GM21526 (cell line): Measurements from ENCODE around the gene MRPS15.

Experiments used
- ATAC-seq: cut with Tn5 transposase; IDR thresholded peaks from one replicate; pipeline ENCODE4 v1.9.1; 2021; ENCODE audit warnings: moderate library complexity; ENCODE audit not compliant: unreplicated experiment, low FRiP score

Gene MRPS15

DNA sequence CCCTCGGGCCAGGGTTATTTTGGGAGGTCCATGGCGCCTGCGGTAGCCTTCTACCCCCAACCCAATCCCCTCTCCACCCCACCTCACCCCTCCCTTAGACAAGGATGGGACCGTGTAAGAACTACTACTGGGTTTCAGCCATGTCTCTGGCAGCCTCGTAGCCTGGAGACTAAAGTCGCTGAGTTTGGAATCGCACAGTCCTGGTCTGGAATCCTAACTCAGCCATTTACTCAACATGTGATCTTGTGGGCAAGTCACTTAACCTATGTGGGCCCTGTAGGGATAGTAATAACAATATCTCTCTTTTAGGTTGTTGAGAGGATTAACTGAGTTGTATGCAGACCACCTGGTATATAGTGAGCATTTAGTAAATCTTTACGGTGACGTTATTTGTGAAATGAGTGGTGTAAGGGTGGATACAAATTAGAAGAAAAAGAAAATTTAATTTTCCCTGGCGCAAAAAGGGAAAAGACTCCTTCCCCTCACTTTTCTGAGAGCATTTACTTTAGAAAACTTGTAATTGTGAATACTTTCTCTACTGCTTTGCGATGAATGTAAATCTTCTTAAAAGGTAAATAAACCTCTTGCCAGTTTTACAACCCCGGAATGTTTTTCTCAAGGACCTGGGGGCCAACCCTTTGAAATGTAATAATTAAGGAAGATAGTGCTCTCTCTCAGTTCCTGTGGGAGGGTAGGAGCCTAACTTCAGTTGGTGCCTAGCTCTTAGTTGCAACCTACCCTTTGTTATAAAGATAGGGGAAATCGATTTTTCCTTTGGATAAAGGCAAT lies 615 bp upstream of the MRPS15 start:
- peak; percentile 32 for ATAC-seq

DNA sequence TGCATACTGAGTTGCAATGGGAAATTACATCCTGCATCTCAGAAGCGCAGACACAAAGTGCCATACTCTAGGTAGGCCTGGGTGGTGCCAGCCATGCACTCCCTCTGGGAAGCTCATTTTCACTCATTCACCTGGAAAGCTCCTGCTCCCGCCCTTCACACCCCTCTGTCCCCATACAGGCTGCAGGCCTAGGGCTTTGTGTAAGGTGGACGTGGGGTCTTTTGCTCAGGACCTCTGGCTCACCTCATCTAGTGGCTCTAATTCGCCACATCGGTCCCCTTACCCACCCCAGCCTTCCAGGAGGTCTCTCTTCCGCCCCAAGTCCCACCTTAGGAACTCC lies 751 bp downstream of the MRPS15 start:
- ATAC-seq, result no peak

DNA sequence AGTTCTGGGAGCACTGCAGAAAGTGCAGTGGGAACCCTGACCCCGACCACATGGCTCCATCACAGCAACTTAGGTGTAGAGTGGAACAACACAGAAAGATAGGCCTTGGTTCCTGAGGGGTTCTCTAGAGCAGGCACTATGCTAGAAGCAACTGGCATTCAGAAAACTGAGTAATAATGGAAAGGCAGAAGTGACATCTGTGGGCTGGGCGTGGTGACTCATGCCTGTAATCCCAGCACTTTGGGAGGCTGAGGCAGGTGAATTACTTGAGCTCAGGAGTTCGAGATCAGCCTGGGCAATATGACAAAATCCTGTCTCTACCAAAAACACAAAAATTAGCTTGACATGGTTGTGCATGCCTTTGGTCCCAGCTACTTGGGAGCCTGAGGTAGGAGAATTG lies 5.3 kb downstream of the MRPS15 start:
- no peak for ATAC-seq

DNA sequence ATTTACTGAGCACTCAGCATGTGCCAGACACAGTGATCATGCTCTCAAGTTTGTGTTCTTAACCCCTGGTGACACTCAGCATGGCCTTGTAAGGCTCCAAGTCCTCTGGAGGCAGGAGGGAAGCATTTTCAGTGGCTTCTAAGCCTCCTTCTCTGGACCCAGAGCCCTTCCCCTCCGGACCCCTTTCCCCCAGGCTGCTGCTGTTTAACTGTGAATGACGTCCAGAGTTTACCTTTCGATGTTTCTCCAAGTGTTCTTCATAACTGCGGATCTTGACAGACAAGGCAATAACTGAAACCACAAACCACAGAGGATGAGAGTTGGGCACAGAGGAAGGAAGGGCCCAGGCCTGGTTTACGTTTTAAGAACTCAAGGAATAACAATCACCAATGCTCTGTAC lies 6.5 kb downstream of the MRPS15 start:
- no peak for ATAC-seq

DNA sequence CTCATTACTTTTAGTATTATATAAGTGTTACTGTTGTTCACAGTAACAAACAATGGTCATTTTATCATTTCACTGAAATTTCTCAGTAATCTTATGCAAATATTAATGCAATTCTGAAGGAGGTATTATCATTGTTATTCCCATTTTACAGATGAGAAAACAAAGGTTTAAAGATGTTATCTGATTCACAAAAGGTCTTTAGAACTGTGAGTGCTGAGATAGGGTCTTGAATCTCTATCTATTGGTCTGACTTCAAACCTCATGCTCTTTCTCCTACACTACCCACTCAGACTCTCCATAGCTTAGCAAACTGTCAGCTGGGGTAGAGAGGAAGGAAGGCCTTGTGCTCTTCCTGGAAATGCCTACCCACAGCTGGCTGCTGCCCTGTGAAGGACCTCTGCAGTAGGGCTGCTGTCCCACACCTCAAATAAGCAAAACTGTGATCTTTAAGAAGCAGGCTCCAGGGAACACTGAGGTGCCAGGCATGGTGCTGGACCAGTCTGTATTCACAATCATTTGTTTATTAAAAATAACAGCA lies 7.7 kb downstream of the MRPS15 start:
- ATAC-seq, result no peak

DNA sequence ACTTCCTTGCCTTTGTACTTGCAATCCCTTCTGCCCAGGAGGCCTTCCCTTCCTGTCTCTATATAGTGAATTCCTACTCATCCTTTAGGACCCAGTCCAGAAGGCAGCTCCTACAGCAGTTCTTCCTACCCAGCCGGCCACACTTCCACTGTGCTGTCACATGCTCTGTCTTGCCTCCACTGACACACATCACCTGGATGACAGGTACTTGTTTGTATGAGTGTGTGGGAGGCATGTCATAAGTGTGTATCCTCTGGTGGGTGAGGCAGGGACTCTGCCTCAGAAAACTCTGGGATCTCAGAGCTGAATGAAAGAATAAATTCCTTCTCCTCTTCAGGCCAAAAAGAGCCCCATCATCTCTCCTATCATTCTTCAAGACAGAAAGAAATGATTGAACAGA lies 8.8 kb downstream of the MRPS15 start:
- no peak for ATAC-seq

DNA sequence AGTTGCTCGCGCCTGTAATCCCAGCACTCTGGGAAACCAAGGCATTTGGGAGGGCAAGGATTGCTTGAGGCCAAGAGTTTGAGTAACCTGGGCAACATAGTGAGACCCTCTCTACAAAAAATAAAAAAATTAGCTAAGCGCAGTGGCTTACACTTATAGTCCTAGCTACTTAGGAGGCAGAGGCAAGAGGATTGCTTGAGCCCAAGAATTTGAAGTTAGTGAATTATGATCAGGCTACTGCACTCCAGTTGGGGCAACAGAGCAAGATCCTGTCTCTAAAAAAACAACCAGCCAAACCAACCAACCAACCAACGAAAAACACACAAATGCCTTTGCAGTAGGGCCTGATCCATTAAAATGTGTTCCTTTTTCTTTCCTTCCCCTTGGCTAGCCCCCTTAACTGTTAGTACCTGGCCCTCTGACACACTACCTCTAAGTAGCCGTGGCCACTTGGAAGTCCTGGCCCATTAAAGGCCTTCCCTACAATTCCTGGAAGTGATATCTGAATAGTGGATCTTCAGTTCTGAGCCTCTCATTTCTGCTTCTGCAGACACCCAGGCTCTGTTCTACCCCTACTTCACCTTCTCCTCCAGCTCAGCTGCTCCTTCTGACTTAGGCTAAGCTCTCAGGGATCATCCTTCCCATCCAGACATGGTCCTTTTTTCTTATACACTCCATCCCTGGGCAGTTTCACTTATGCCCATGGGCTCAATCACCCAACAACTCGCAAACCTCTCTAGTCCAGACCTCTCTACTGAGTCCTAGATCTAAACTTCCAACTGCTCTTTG lies 10.4 kb downstream of the MRPS15 start:
- no peak for ATAC-seq

DNA sequence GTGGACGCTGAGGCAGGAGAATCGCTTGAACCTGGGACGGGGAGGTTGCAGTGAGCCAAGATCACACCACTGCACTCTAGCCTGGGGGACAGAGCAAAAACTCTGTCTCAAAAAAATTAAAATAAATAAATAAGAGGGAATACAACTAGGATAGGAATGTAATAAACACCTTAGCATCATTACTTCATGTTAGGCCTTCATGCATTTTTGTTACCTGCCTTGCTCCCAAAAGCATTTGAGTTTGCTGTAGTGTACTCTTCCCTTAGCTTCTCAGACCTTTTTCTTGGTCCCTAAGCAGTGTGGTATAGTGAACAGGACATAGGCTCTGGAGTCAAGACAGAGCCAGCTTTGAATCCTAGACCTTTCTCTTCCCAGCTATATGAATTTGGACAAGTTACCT lies 11.1 kb downstream of the MRPS15 start:
- no peak for ATAC-seq

DNA sequence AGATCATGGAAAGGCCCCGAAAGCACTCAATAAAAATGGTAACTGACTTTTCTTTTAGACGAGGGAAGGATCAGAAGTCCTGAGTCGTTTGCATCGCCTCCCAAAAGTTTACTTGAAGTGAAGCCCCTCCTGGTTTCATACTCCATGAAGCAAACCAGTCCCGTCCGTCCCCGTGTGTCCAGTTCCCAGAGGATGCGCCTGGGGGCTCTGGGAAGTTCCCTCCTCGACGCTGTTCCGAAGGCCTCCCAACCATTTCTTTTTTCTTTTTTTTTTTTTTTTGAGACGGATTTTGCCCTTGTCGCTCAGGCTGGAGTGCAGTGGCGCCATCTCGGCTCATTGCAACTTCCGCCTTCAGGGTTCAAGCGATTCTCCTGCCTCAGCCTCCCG lies 13.3 kb downstream of the MRPS15 start:
- ATAC-seq, result no peak

DNA sequence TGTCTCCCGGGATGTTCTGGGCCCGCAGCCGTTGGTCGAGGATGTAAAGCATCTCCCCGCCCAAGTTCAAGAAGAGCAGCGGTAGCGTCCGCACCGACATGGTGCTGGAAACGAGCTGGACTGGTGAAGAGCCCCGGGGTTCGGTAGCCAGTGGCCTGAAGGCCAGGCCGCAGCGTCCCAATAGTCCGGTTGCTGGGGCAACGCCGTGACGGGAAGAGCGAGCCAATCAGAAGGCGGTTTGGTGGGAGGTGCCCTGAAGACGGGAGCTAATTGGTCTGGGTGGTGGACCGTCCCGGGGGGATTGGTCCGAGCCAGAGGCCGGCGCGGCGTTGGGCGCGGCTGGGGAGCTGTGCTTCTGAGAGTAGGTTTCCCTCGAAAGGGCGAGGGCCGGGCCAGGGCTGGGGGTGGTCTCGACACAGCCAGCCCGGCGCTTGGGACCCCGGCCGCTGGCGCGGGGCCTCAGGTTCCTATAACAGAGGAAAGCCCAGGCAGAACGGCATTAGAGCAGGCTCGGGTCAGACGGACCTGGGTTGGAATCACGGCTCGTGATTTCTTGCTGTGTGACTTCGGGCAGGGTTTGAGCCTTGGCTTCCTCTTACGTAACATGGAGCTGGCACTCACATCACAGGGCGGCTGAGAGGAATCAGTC lies 13.8 kb downstream of the MRPS15 start, which contains the start of gene OSCP1:
Gene OSCP1, minus strand, starts transcription at position 182 of the 649 bp plus-strand sequence. Its CDS starts 82 bp downstream, at position 100.
- ATAC-seq, result peak; percentile 92

DNA sequence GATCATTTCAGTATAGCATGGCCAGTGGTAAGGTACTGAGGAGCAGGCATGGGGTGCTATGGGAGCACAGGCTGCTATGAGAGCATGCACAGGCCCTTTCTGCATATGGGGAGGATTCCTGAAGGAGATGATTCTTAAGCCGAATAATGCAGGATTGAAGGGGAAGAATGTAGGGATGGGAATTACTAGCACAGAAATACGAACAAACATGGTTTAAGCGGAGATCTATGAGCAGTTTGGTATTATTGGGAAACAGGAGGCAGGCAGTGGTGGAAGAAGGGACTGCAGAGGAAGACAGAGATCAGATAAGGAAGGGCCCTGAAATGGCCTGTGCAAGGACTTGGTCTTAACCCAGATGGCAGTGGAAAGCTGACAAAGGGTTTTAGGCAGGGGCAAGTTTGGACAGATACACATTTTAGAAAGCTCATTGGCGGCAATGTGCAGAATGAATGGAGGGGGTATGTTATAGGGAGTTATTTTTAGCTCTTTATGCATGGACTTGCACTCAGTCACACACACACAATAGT lies 15.6 kb downstream of the MRPS15 start:
- ATAC-seq, result no peak

DNA sequence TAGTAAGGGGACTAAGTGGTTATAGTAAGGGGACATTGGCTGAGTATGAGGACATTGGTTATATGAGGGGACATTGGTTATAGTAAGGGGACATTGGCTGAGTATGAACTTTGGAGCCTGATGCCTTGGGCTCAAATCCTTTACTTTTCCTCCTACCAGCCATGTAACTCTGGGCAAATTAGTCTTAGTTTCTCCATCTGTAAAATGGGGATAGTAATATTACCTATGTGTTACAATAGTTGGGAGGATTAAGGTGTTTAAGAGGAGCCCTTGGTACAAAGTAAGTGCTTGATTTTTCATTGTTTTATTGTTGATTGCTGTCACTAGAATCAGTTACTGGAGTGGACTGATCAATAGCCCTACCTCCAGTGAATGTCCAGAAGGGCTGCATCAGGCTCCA lies 16.7 kb downstream of the MRPS15 start:
- no peak for ATAC-seq

DNA sequence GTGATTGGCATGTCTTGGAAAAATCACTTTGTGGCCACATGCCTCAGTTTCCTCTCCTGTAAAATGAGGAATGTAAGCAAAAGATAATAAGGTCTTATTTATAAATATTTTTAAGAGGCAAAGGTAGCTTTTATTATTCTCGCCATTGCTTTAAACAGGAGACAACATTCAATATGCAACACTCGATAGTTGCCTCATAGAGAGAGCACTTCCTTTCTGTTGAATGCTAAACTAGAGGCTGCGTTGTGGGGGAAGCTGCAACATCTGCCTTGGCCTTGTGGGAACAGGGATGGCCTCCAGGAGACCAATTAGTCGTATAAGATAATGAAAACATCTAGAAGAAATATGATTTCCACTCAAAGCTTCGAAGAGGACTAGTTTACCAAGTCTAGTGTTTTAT lies 17.4 kb downstream of the MRPS15 start:
- no peak for ATAC-seq

DNA sequence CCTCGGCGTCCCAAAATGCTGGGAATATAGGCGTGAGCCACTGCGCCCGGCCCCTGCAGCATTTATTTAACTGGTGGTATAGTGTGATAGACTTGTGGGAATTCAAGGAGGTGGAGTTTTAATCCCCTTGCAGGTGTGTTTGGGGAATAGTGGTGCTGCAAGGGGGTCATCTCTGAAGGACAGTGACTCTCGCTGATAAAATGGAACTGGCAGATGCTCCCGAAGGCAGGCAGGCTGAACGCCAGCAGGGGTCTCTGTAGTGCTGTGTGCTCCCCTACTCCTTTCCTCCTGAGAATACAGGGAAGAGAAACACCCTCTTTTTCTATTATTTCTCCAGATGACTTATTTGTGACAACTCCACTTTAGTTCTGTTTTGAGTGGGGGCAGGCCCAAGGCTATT lies 17.9 kb downstream of the MRPS15 start:
- ATAC-seq, result no peak

DNA sequence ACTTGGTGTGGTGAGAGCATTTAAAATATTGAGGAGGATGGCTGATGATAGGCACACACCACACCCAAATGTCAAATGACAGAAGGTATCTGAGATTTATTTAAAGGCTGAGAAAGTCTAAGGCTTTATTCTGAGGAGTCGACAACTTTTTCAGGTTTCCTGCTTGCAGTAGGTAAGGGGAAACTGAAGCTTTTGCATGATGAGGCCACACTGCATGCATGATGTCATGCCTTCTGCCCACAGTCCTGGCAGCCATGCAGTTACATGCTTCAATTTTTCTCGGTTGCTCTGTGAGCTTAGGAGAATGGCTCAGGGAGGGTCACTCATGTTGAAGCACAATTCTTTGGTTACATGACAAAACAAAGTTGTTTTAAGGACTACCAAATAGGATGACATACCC lies 20.9 kb downstream of the MRPS15 start:
- ATAC-seq, result no peak

DNA sequence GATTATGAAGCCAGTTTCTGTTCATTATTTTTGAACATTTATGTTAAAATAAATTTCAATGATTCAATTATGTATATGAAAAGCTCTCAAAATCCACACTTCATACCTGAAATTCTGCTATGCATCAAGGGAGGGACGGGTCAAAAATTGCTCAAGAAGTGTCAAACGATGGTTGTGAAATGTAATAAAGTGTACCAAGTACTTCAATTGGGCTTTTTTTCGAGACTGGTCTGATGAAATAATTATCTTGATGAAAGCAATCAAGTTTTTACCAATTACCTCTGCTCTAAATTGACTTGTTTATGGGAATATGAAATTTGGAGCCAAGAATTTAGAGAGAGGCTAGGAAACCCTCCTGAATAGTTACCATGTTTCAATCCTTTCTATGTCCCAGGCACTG lies 21.8 kb downstream of the MRPS15 start:
- ATAC-seq, result no peak

DNA sequence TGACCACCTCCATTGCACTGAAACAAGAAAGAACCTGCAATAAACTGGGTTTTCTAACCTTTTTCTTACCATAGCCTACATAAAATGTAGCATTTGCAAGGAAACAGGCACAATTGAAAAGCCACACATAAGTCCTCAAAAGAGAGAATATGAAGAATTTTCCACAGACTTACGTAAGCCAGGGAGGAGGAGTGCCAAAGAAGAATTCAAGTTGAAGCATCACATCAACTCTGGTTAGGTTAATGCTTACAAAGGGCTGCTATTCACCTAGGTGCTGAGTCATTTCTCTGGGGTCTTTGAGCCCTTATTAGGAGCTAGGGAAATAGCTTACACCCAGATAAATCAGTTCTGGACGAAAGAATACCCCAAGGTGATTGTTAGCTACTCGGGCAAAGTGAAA lies 23.5 kb downstream of the MRPS15 start:
- no peak for ATAC-seq

DNA sequence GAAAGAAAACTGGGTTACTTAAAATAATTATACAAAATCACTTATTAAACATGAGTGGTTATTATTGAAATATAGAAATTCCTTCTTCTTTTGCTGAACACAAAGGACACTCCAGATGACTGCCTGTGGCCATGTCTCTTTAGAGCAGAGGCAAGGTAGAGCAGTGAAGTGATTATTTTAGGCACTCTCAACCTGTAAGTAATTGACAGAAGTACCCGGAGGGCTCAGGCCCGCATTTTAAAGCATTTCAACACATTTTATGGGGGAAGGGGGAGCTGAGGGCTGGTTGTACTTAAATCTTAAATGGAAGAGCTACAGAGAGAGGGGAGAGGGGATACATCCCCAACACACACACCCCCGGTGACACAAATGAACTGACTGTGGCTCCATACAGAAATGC lies 24.1 kb downstream of the MRPS15 start:
- no peak for ATAC-seq

DNA sequence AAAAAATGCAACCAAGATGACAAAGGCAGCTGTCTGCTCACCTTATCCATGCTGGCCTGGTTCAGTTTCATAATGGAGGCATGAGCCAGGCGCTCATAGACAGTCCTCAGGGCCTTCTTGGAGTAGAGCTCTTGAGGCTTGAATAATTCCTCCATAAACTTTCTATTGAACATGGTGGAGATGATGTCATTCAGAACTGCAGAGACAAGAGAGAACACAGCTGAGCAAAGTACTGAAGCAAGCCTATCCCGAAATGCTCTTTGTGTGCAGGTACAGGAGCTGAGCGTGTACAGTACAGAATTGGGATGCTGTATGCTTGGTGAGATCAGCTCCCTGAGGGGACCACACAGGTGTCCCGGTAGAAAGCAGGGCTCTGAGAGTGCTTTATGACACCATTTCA lies 25.5 kb downstream of the MRPS15 start:
- no peak for ATAC-seq

DNA sequence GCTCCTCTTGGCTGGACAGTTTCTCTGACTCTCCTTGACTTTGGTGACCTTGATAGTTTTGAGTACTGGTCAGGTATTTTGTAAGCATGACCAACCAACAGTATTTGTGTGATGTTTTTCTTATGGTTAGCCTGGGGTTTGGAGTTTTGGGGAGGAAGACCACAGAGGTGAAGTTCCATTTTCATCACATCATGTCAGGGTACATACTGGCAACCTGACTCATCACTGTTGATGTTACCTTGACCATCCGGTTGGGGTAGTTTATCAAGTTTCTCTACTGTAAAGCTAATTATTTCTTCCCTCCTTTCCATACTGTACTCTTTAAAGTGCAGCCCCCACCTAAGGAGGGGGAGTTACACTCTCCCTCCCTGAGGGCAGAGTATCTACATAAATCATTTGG lies 27.4 kb downstream of the MRPS15 start:
- ATAC-seq, result no peak

DNA sequence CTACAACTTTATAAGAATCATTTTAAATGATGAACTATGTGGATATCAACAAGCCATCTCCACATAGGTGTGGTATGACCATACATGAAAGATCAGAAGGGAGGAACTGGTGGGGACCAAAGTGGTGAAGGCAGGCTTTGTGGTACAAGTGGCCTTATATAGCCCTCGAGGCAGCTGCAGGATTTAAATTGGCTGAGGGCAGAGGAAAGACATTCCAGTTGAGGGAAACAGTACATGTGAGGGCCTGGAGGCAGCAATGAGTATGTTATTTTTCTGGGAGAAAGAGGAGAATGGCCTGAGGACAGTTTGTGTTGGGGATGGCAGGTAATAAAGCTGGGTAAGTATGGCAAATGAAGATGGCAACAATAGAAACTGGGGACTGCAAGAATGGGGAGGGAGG lies 31.1 kb downstream of the MRPS15 start:
- ATAC-seq, result no peak
